ENCODE data around the gene DBN1.
"Not testable (repeated sequence)": the region's sequence is repeated elsewhere in the genome, so short reads cannot be mapped to it uniquely, and the experiment has no call there.

DBN1 gene

DNA sequence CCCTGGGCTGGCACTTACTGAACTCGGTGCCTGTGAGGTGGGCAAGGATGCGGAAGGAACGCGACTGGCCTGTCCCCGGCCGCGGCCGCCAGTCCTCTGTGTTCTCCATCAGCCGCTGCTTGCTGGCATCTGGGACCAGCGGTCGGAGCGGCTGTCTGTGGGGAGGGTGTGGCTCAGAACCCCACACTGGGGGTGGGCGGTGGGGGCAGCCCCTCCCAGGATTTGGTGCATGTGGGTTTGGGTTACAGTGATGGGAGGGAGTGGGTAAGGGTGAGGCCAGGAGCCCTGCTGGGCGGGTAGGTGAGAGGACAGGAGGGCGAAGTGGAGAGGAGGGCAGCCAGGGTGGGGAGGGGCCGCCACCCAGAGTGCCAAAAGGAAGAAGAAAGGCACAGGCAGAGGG, 17.6 kb upstream of the DBN1 start:
- no peak for DNase-seq

DNA sequence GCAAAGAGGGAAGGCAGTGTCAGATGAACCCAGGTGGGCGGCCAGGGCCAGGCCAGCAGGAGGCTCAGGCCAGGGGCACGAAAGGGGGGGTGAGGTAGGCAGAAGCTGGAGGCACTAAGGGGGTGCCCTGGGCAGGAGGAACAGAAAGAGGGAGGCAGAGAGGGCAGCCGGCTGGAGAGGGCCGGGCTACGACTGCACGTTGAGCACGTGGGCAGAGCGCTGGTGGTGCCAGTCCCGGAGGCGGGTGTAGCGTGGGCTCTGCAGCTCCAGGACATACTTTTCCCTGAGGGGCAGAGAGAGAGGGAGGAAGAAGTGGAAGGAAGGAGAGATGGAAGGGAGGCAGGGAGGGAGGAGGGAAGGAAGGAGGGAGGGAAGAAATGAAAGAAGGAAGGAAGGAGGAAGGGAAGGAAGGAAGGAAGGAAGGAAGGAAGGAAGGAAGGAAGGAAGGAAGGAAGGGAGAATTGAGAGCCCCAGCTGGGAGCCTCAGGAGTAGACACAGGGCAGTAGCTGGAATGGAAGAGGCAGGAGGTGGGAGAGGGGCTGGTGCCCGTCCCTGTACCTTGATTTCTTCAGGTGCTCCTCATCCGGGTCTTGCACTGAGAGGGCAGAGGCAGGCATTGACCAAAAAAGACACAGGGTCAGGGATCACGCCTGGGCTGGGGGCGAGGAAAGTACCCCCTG, 17.0 kb upstream of the DBN1 start:
- DNase-seq: no peak

DNA sequence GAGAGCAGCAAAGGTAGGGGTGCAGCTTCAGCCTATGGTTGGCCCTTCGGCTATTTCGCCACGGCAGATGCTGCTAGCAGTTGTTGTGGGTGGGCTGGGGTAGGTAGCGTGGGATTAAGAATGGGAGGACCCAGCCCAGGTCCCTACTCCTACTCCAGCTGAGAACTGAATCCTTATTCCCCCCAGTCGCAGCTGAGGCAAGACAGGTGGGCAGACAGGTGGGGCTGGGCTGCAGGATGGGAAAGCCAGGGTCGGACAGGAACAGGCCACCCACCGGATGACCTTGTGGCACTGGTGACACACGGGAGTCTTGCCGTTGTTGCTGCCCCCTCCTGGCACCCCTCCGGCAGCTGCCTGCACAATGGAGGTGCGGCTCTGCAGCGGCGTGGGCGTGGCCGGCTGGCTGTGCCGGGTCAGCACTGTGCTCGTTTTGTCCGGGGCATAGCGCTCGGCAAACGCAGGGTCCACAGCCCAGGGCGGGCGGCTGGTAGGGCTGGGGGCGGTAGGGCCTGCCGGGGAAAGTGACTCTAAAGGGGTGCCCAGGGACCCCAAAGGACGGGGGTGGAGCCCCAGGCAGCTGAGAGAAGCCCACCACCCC, 15.8 kb upstream of the DBN1 start:
- DNase-seq: no peak

DNA sequence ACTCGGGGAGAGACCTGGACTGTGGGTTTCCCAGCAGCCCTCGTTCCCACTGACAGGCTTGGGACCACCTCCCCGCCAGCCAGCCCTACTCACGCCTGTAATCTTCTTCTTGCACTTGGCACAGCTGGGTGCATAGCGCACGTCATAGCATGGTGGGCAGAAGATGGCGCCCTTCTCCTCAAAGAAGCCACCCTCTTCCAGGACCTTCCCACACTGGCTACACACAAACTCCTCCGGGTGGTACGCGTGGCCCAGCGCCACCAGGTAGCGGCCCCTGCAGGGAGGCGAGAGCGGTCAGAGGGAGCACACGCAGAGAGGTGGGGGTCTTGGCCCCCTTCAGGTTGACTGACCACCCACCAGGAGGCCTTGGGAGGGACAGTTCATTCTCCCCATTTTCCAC, 14.5 kb upstream of the DBN1 start:
- DNase-seq: no peak

DNA sequence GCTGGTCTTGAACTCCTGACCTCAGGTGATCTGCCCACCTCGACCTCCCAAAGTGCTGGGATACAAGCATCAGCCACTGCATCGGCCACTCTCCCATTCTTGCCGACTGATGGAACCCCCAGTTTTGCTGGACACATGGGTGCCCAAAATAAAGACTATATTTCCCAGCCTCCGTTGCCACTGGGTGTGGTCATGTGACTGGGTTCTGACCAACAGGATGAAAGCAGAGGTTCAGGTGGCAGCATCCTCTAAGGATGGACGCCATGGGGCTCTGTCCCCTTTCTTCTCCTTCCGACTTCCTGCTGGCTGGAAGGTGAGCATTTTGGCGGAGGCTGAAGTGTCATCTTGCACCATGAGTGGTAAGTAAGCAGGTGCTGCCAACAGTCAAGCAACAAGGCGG, 13.7 kb upstream of the DBN1 start:
- DNase-seq: no peak

DNA sequence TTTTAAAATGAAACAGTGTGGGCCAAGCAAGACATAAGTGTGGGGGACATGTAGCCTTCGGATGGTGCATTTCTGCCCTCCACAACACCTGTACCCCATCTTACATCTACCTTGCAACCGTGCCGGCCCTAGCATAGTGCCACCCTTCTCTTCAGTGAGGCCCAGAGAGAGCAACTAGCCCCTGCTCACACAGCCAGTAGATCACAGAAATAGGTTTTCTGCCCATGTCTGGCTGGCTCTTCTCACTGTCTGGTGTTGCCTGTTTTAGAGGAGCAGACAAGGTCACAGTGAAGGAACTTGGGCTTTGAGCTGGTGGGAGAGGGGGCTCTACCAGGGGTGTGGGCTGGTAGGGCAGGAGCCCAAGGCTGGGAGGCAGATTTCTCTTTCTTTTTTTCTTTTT, 12.8 kb upstream of the DBN1 start:
- no peak for DNase-seq

DNA sequence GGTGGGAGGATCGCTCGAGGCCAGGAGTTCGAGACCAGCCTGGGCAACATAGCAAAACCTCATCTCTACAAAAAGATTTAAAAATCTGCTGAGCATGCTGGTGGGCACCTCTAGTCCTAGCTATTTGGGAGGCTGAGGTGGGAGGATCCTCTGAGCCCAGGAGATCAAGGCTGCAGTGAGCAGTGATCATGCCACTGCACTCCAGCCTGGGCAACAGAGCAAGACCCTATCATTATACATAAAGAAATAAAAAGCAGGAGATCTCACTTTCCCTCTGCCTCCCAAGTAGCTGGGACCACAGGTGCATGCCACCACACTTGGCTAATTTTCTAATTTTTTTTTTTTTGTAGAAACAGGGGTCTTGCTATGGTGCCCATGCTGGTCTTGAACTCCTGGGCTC, 12.3 kb upstream of the DBN1 start:
- not testable (repeated sequence) for DNase-seq

DNA sequence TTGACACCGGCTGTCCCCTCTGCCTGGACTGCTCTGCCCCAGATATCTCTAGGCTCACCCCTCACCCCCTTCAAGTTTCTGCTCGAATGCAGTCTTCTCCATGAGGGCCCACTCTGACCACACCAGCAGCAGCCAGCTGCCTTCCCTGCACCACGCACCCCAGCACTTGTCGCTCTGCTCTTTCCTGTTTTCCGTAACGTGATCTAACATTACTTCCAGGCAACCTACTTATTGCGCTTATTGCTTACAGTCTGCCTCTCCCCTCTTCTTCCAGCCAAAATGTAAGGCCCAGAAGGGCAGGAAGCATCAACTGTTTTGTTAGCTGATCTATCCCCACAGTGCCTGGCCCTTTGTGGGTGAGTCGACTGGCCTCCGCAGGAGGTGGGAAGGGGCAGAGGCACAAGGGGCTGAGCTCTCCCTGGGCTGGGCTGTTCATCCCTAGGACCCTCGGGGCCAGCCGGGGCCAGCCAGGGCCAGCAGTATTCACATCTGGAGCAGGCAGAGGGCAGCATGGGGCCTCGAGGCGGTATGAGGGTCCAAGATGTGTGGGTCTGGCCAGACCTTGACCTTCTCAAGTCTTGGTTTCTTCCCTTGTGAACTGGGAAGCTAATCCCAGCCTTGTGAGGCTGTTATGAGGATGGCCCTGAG, 11.6 kb upstream of the DBN1 start:
- no peak for DNase-seq

DNA sequence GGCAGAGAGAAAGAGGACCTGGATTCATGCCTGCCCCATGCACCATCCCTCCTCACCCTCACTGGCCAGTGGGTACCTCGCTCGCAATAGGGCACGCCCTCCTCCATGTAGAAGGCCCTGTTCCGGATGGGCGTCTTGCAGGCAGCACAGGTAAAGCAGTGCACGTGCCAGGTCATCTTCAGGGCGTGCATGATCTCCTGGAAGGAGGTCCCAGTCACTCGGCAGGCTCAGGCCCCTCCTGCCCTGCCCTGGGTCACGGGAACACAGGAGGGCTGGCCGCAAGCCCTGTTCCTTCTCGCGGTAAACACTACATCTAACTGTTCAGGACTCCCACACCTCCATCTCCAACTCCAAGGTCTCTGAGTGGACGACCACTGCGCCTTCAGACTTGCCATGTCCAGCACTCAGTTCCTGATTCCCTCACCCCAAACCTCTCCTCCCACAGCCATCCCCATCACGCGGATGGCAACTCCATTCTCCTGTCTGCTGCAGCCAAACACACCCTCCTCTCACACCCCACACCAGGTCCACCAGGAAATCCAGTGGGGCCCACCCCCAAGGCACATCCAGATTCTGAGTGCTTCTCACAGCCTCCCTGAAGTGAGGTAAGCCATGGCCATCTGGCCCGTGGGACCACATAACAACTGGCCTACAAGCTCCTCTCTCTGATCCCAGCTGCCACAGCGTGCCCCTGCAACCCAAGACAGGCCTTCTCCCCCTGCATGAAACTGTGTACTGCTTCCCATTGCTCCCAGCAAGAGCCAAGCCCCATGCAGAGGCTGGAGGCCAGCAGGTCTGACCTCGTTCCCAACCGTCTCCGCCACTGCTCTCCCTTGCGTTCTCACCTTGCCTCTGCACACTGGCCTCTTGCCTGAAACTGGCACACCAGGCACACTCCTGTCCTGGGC, 10.8 kb upstream of the DBN1 start:
- DNase-seq: no peak

DNA sequence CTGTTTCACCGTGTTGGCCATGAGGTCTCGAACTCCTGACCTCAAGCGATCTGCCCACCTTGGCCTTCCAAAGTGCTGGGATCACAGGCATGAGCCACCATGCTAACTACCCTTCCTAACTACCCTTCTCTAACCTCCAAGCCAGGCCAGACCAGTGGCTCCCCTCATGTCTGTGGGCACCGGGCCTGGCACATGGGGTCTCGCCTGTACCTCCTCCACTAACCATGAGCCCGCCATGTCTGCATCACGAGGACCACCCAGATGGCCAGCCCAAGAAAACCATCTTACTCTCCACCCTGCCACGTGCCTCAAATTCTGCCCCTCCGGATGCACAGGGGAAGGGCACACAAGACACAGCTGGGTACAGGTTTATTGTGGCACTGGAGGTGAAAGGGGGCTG, 9.6 kb upstream of the DBN1 start:
- DNase-seq: no peak

DNA sequence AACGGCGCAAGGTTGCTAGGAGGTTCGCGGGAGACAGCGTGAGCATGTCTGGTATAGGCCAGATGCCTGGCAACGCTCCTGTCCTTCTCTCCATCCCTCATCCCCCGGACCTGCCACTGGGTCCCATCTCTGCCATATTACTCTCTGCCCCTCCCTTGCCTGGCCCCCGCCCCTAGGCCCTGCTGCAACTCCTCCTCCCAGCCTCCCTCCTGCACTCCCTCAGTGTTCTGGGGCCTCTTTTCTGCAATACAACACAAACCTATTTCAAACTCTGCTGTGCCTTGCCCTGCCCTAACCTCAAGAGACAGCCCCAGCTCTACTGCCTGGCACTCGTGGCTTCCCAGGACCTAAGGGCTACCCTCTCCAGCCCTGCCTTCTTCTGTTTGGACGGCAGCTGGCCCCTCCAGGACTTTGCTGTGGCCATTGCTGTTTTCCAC, 8.9 kb upstream of the DBN1 start:
- no peak for DNase-seq

DNA sequence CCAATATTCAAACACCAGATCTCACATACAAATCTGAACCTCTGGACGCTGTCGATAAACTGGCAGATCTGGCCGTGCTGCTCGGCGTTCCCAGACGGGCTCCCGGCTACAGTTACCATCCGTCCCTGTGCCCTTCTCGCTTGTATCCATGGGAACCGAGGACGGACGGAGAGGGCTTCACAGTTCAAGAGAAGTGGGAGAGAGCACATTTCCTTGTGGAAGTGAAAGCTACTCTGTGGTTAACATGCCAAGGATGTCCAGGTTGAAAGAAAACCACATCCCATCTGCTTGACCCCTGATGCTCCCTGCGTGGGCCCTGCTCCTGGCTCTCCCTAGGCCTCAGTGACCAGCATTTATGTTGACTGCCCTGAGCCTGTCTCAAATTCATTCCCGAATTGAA, 6.3 kb upstream of the DBN1 start:
- no peak for DNase-seq

DNA sequence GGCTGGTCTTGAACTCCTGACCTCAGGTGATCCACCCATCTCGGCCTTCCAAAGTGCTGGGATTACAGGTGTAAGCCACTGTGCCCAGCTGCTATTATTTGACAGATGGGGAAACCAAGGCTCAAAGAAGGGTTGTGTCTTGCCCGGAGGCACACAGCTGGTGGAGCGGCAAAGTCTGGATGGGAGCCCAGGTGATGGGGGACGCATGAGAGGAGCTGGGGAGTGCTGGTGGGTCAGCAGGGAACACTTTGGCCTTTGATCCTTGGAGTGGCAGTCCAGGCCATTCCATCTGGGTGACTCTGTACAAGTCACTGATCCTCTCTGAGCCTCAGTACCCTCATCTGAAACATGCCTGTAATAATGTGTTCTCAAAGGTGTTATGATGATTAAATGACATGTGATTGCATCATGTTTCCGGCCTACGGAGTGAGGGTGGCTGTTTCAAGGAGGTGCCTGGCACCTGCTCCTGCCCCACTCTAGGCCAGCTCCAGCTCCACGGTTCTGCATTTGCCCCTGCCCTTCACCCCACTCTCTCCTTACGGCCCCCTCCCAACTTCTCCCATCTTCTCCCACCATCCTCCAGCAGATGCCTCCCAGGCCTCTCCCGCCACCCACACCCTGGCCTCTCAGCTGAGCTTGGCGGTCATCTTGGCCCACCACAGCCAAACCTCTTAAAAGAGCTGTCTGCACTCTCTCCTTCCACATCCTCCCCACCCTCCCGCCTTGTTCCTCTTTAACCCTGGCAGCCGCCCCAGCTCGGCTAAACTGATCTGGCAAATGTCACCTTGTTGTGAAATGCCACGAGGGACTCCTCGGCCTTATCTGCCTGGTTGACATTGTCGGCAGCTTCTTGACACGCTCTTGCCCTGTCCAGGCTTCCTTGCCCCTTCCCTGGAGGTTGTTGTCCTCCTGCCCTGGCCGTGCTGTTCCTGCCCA, 5.5 kb upstream of the DBN1 start:
- DNase-seq: peak; percentile 33 to 38

DNA sequence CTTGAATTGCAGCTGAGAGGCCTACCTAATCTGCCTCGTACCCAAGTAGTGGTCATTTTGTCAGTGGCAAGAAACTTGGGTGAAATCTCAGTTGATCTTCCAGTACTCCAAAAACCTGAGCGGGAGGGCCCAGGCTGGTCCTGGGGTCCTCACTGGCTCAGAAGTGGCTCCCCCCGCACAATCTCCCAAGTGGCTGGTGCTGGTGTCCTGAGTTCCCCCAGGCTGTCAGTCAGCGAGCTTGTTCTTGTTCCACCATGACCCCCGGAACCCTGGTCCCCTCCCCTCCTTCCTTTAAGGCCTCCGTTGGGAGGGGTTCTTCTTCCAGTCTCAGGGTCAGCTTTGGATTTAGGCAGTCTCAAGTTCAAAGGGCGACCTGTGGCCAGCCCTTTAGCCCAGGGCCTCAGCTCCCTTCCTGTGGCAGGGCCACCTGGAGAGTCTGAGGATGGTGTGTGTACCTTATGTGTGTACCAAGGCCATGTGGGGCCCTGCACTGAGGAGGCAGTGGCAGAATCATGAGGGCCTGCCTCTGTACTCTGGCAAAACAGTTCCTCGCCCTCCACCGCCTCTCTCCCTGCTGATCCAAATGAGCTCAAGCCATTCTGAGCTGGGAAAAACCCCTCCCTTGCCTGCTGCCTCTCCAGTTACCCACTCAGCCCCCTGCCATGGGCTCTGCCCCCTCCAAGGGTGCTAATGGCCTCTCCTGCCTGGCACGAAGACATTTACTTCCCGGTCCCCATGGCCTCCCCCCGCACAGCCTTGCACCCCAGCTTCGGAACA, 4.5 kb upstream of the DBN1 start:
- no peak for DNase-seq

DNA sequence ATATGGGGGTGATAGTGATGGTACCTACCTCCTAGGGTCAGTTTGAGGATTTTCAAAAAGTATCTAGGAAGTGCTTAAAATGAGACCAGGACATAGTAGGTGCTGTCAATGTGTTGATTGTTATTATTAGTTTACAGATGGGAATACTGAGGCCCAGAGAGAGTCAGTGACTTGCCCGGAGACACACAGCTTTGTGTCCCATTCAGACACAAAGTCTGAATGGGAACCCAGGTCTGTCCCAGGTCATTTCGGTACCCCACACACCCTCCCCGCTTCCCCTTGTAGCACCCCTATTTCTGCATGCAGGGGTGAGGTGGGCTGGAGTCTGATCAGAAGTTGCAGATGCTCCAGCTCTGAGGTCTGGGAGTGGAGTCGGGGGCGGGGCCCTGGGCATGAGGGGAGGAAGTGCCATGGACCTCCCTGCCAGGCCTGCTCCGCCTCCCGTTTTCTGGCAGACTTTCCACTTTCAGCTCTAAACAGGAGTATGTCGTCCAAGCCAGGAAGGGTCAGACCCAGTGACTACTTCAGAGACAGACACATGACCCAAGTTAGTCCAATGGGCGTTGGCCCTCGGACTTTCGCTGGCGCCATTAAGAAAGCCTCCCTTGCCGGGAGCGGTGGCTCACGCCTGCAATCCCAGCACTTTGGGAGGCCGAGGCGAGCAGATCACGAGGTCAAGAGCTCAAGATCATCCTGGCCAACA, 3.2 kb upstream of the DBN1 start:
- no peak for DNase-seq

DNA sequence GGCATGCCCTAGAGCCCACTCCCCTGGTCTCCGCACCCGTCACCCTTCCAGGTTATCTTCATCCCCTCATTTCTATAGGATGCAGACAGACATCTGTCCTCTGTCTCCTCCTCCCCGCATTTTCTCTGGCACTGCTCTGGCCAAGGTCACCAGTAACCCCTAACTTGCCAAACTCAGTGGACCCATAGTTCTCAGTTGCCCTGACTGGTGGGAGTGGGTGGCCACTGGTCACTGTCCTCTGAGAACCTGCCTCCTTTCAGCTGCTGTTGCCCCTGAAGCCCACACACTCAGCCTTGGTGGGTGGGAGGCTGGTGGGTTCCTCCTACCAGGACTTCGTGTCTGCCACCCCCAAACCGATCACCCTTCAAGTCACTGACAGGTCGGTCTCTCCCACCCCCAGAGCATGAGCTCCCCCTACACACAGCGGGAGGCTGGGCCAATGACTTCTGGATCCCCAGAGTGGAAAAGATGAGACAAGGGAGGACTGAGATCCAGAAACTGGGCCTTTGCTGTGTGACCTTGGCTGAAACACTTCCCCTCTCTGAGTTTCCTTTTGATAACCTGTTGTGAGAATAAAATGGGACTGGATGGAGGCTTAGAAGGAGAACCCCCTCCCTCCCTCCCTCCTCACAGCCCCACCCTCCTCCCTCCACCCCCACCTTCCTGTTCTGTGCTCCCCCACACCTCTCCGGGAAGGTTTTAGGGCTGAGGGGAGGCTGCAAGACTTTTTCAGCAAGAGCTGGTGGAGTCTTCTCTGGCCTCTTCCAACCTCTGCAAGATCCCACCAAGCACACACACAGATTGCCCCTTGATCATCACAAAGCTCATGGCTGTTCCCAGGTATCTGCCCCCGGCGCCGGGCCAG, 2.4 kb upstream of the DBN1 start:
- DNase-seq: no peak

DNA sequence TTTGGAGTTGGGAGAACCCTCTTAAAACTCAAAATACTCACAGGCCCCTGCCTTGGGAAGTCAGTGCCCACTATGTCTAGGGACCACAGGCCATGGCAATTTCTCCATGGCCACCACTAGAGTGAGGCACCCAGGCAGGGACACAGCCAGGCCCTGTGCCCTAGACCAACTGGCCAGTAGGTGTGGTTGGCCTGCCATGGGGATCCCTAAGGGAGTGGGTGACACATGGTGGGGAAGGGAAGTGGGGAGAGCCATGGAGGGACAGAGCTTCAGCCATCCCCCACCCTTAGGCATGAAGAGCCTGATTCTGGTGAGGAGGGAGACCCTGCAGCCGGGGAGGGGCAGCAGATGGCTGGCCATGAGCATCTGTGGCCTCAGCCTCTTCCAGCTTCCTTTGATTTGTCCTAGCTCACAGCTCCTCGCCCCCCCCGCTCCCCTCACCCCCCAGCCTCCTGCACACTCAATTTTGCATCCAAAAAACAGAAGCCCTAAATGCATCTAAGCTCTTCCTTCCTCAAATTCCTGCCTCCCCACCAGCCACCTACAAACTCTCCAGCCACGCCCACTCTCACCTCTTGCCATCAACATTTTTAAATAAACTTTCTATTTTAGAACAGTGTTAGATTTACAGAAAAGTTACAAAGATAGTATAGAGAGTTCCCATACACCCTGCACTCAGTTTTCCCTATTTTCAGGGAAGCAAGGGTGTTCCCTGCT, 1.6 kb upstream of the DBN1 start:
- DNase-seq: no peak

DNA sequence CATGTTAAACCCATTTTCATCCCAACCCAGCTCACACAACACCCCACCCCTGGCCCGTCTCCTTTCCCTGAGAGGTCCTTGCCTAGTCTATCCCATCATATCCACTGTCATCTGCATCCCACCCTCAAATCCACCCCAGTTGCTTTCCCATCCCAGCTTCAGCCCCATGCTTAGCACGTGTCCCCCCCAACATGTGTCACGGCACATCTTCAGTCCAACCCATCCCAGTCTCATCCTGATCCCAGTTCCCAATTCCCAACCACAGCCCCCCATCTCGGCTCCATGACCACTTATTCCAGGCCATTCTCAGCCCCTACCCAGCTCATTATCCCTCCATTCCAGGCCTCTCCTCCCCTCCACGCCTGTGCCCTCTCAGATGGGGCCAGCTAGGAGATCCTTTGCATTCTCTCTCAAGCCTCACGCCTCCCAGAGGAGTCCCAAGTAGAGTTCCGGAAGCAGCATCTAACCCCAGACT, 605 bp upstream of the DBN1 start:
- no peak for DNase-seq
